IPS-11a (cell line): Measurements from ENCODE around the gene DIP2C.
"Not testable (repeated sequence)": the region's sequence is repeated elsewhere in the genome, so short reads cannot be mapped to it uniquely, and the experiment has no call there.

ENCODE experiments used
- H3K4me3 ChIP-seq: one replicate; pipeline ENCODE4 v1.5.1; 2013; ENCODE audit warnings: low read depth, low read length, control low read depth

Gene DIP2C

GRCh38 chr10:689452-690371, at the start of gene DIP2C:
DIP2C (minus strand) TSS chr10:689668; CDS start chr10:689578, 90 bp downstream.
- peak within 1 kb of the TSS; percentile 74 for H3K4me3 ChIP-seq

GRCh38 chr10:734481-734880, 45.0 kb upstream of the DIP2C start:
- no peak overlapping the region for H3K4me3 ChIP-seq

- no peak overlapping the region for H3K4me3 ChIP-seq
These were observed 43.6 kb upstream of the DIP2C start for GRCh38 chr10:733086-733485.

- H3K4me3 ChIP-seq = no peak overlapping the region
These were observed 39.7 kb upstream of the DIP2C start for GRCh38 chr10:729213-729612.

GRCh38 chr10:728603-729002, 39.1 kb upstream of the DIP2C start:
- no peak overlapping the region for H3K4me3 ChIP-seq

GRCh38 chr10:727162-727790, 37.8 kb upstream of the DIP2C start:
- H3K4me3 ChIP-seq = no peak overlapping the region

GRCh38 chr10:725786-726185, 36.3 kb upstream of the DIP2C start:
- no peak overlapping the region for H3K4me3 ChIP-seq

- H3K4me3 ChIP-seq = no peak overlapping the region
These were observed 35.8 kb upstream of the DIP2C start for GRCh38 chr10:725302-725701.

GRCh38 chr10:723973-724372, 34.5 kb upstream of the DIP2C start:
- no peak overlapping the region for H3K4me3 ChIP-seq

- no peak overlapping the region for H3K4me3 ChIP-seq
These were observed 33.0 kb upstream of the DIP2C start for GRCh38 chr10:722281-723060.

- H3K4me3 ChIP-seq = no peak overlapping the region
These were observed 28.8 kb upstream of the DIP2C start for GRCh38 chr10:718143-718700.

GRCh38 chr10:717458-717857, 28.0 kb upstream of the DIP2C start:
- H3K4me3 ChIP-seq = no peak overlapping the region

- no peak overlapping the region for H3K4me3 ChIP-seq
These were observed 27.4 kb upstream of the DIP2C start for GRCh38 chr10:716821-717220.

- H3K4me3 ChIP-seq = no peak overlapping the region
These were observed 24.7 kb upstream of the DIP2C start for GRCh38 chr10:714214-714613.

GRCh38 chr10:712575-712974, 23.1 kb upstream of the DIP2C start:
- H3K4me3 ChIP-seq = no peak overlapping the region

- no peak overlapping the region for H3K4me3 ChIP-seq
These were observed 22.6 kb upstream of the DIP2C start for GRCh38 chr10:712089-712488.

GRCh38 chr10:707861-708260, 18.4 kb upstream of the DIP2C start:
- no peak overlapping the region for H3K4me3 ChIP-seq

- H3K4me3 ChIP-seq = no peak overlapping the region
These were observed 18.0 kb upstream of the DIP2C start for GRCh38 chr10:707456-707855.

GRCh38 chr10:703118-703517, 13.7 kb upstream of the DIP2C start:
- H3K4me3 ChIP-seq = no peak overlapping the region

GRCh38 chr10:700183-700582, 10.7 kb upstream of the DIP2C start:
- H3K4me3 ChIP-seq = not testable (repeated sequence)
